HCT116 (cell line): ENCODE data around the gene PDE2A. TPM values are rescaled to one million over a fixed set of nuclear protein-coding genes. Genes with fewer than 3 reads are reported as not detected.

Experiments
- ATAC-seq: fragments of 200-7000 bp; cut with Tn5 transposase; 2 replicates; pipeline ENCODE4 v1.9.1; 2020; ENCODE audit warnings: mild to moderate bottlenecking, moderate library complexity
- BruUV-seq: library from RNA; stranded (reverse); fragments of 400-500 nt; replicated peaks from 2 replicates; lab custom pipeline; 2021; lab: Mats Ljungman, UMichigan
- CTCF ChIA-PET: fragments of 300-600 bp; sonication (Branson Sonifier 250); formaldehyde crosslinking; loops from one replicate; lab custom pipeline; 2021; ENCODE audit warnings: antibody characterized with exemption; lab: Charles Lee
- POLR2A ChIA-PET: fragments of 300-600, 350-600 bp; sonication (Branson Sonifier 250); formaldehyde crosslinking; loops from one replicate; lab custom pipeline; 2021; ENCODE audit warnings: antibody characterized with exemption; lab: Charles Lee
- RAD21 ChIA-PET, 2 experiments: fragments of 300-600 bp; sonication (Branson Sonifier 250); formaldehyde crosslinking; loops; one replicate each; lab custom pipeline; 2023; ENCODE audit warnings: low total read pairs in 2 of 2; ENCODE audit not compliant: uncharacterized antibody in 2 of 2, unreplicated experiment in 2 of 2, low non-redundant PET in 1 of 2; lab: Charles Lee
- DNase-seq: peaks from one replicate; pipeline ENCODE4 v3.0.0-alpha.2; 2010; ENCODE audit warnings: low read depth, low spot score
- H2AFZ ChIP-seq: fragments of 200-600 bp; shearing (Covaris generic), sonication (generic); 2 replicates; pipeline ENCODE4 v1.6.1; 2017; ENCODE audit warnings: low read depth, mixed run types, mixed read lengths, antibody characterized with exemption, low read length; ENCODE audit not compliant: poor library complexity, severe bottlenecking
- H3K27ac ChIP-seq: 2 replicates; pipeline ENCODE4 v1.5.1; 2012; ENCODE audit warnings: low read depth, low read length
- H3K27me3 ChIP-seq: fragments of 200-600 bp; sonication (generic); 2 replicates; pipeline ENCODE4 v1.6.1; 2016; ENCODE audit warnings: mixed run types, low read length, mixed read lengths; ENCODE audit not compliant: insufficient read depth
- H3K36me3 ChIP-seq, 2 experiments: fragments of 200-500 bp in 1 of 2; fragments of 200-600 bp in 1 of 2; sonication (Bioruptor generic) in 1 of 2; sonication (generic) in 1 of 2; 2 replicates each; pipeline versions ENCODE4 v1.5.1 to v1.6.1; 2014 to 2016; ENCODE audit warnings: low read length in 2 of 2, inconsistent platforms in 1 of 2, mixed read lengths in 1 of 2, mixed run types in 1 of 2; ENCODE audit not compliant: insufficient read depth in 2 of 2, control insufficient read depth in 1 of 2
- H3K4me1 ChIP-seq, 2 experiments: fragments of 200-600 bp in 1 of 2; sonication (generic) in 1 of 2; 2 replicates each; pipeline versions ENCODE4 v1.5.1 to v1.6.1; 2012 to 2017; ENCODE audit warnings: low read length in 2 of 2, inconsistent platforms in 1 of 2, mild to moderate bottlenecking in 1 of 2, mixed read lengths in 1 of 2, mixed run types in 1 of 2, moderate library complexity in 1 of 2; ENCODE audit not compliant: insufficient read depth in 2 of 2, control insufficient read depth in 1 of 2
- H3K4me2 ChIP-seq: fragments of 200-600 bp; sonication (generic); 2 replicates; pipeline ENCODE4 v1.6.1; 2017; ENCODE audit warnings: mixed run types, low read length, mixed read lengths
- H3K4me3 ChIP-seq, 2 experiments: fragments of 200-600 bp in 1 of 2; sonication (generic) in 1 of 2; replicated peaks in 1 of 2; 2 replicates each; pipeline ENCODE4 v1.5.1; 2011 to 2016; ENCODE audit warnings: low read length in 2 of 2, control low read depth in 1 of 2, low read depth in 1 of 2, mild to moderate bottlenecking in 1 of 2, mixed read lengths in 1 of 2, mixed run types in 1 of 2
- H3K79me2 ChIP-seq: fragments of 200-600 bp; sonication (generic); 2 replicates; pipeline ENCODE4 v1.6.1; 2017; ENCODE audit warnings: mild to moderate bottlenecking, mixed run types, low read length, moderate library complexity, mixed read lengths; ENCODE audit not compliant: insufficient read depth
- H3K9ac ChIP-seq: fragments of 200-600 bp; sonication (generic); 2 replicates; pipeline ENCODE4 v1.6.1; 2016; ENCODE audit warnings: low read length, mixed read lengths
- H3K9me2 ChIP-seq: fragments of 200-600 bp; sonication (generic), shearing (Covaris generic); 2 replicates; pipeline ENCODE4 v1.6.1; 2017; ENCODE audit warnings: mixed run types, mild to moderate bottlenecking, moderate library complexity; ENCODE audit not compliant: insufficient read depth
- H3K9me3 ChIP-seq, 2 experiments: fragments of 200-500 bp in 1 of 2; fragments of 200-600 bp in 1 of 2; sonication (Bioruptor generic) in 1 of 2; sonication (generic) in 1 of 2; 2 replicates each; pipeline ENCODE4 v1.6.1; 2014 to 2017; ENCODE audit warnings: low read length in 2 of 2, mixed read lengths in 2 of 2, inconsistent platforms in 1 of 2, low read depth in 1 of 2, mild to moderate bottlenecking in 1 of 2, mixed run types in 1 of 2, moderate library complexity in 1 of 2; ENCODE audit not compliant: control insufficient read depth in 1 of 2, insufficient read depth in 1 of 2
- H4K20me1 ChIP-seq: fragments of 200-600 bp; sonication (generic), shearing (Covaris generic); 2 replicates; pipeline ENCODE4 v1.6.1; 2017; ENCODE audit warnings: mixed run types, mild to moderate bottlenecking, moderate library complexity; ENCODE audit not compliant: insufficient read depth
- CBX3 ChIP-seq: IDR thresholded peaks from 2 replicates; pipeline ENCODE4 v1.6.1; 2012; ENCODE audit warnings: low read depth
- CEBPB ChIP-seq: IDR thresholded peaks from 2 replicates; pipeline ENCODE4 v1.6.1; 2012; ENCODE audit warnings: low read depth
- EGR1 ChIP-seq: IDR thresholded peaks from 2 replicates; pipeline ENCODE4 v1.6.1; 2012; ENCODE audit warnings: low read depth
- EZH2 ChIP-seq: fragments of 200-600 bp; sonication (generic); IDR thresholded peaks from 2 replicates; pipeline ENCODE4 v1.6.1; 2017; ENCODE audit warnings: antibody characterized with exemption, mixed run types
- FOSL1 ChIP-seq: IDR thresholded peaks from 2 replicates; pipeline ENCODE4 v1.6.1; 2012; ENCODE audit warnings: low read depth
- MAX ChIP-seq: IDR thresholded peaks from 2 replicates; pipeline ENCODE4 v1.6.1; 2012
- POLR2A ChIP-seq: IDR thresholded peaks from 2 replicates; pipeline ENCODE4 v1.7.0; 2011; ENCODE audit warnings: borderline replicate concordance; ENCODE audit not compliant: insufficient read depth, insufficient read length; ENCODE audit errors: extremely low read depth
- RAD21 ChIP-seq: IDR thresholded peaks from 2 replicates; pipeline ENCODE4 v1.6.1; 2012; ENCODE audit warnings: low read depth, mild to moderate bottlenecking
- REST ChIP-seq: IDR thresholded peaks from 2 replicates; pipeline ENCODE4 v1.6.1; 2012; ENCODE audit warnings: low read depth
- SIN3A ChIP-seq: IDR thresholded peaks from 2 replicates; pipeline ENCODE4 v1.6.1; 2012; ENCODE audit warnings: low read depth
- SP1 ChIP-seq: IDR thresholded peaks from 2 replicates; pipeline ENCODE4 v1.6.1; 2012; ENCODE audit warnings: low read depth
- SRF ChIP-seq: IDR thresholded peaks from 2 replicates; pipeline ENCODE4 v1.6.1; 2012; ENCODE audit warnings: low read depth
- TCF7L2 ChIP-seq: IDR thresholded peaks from 2 replicates; pipeline ENCODE4 v1.7.0; 2011; ENCODE audit warnings: borderline replicate concordance, inconsistent platforms; ENCODE audit not compliant: insufficient read depth, insufficient read length; ENCODE audit errors: extremely low read depth
- YY1 ChIP-seq: IDR thresholded peaks from 2 replicates; pipeline ENCODE4 v1.6.1; 2011; ENCODE audit warnings: low read length, low read depth, moderate library complexity, mild to moderate bottlenecking; ENCODE audit not compliant: insufficient replicate concordance; ENCODE audit errors: extremely low read depth
- ZBTB33 ChIP-seq: IDR thresholded peaks from 2 replicates; pipeline ENCODE4 v1.6.1; 2011; ENCODE audit warnings: mild to moderate bottlenecking, low read length, moderate library complexity; ENCODE audit not compliant: insufficient replicate concordance; ENCODE audit errors: extremely low read depth
- ZFX ChIP-seq: fragments of 450-650 bp; IDR thresholded peaks from 2 replicates; pipeline ENCODE4 v1.6.1; 2017
- ZNF274 ChIP-seq: fragments of 200-500 bp; sonication (Bioruptor generic); IDR thresholded peaks from 2 replicates; pipeline ENCODE4 v1.6.1; 2014; ENCODE audit warnings: mild to moderate bottlenecking, low read depth, low read length, inconsistent platforms
- intact Hi-C: fragments of 100-400 bp; cut with micrococcal nuclease; formaldehyde crosslinking; loops from 2 replicates; pipeline ENCODE4 v1.10.0; 2022
- total RNA-seq: library from RNA; stranded (reverse); gene quantifications from one replicate; pipeline ENCODE4 v1.2.1, GENCODE V29; 2021; ENCODE audit not compliant: unreplicated experiment

PDE2A gene
- total RNA-seq, 1 experiment from 2014 or later: 7.6 TPM

GRCh38 chr11:72695354-72695753 is 21.1 kb upstream of the PDE2A start:
- DNase-seq: no peak
- CTCF ChIA-PET: interaction anchor here (1.5 kb wide), 1 partner anchor 11 kb away, joined by 3 read pairs; no protein-coding TSS in a partner anchor
- TF ChIP-seq ZNF274 (no peak), SRF (no peak), REST (no peak), POLR2A (no peak), MAX (no peak), EGR1 (no peak), RAD21 (no peak), EZH2 (no peak), ZBTB33 (no peak), ZFX (no peak), YY1 (no peak), TCF7L2 (no peak), FOSL1 (no peak), CEBPB (no peak), SP1 (no peak), CBX3 (no peak), SIN3A (no peak)
- TF ChIP-seq, all 23 proteins: peak for 0
- Histone ChIP-seq H3K9ac (no peak overlapping the region), H3K4me3 (no peak overlapping the region), H3K9me3 (no peaks in the 10 kb centered on the region), H3K27me3 (no peaks in the 10 kb centered on the region), H3K79me2 (no peaks in the 10 kb centered on the region), H4K20me1 (no peaks in the 10 kb centered on the region), H3K27ac (no peak overlapping the region), H3K9me2 (no peaks in the 10 kb centered on the region), H3K4me2 (no peak overlapping the region), H3K36me3 (peaks cover 12 to 14% of the 10 kb centered on the region in 2 experiments; a peak in 2 of 4 replicates), H3K4me1 (peaks cover 2 to 8% of the 10 kb centered on the region in 2 experiments; a peak in 3 of 4 replicates), H2AFZ (no peak overlapping the region)
- intact Hi-C loops: no loop called here
- ATAC-seq: no peak
- POLR2A ChIA-PET: no interaction called here
- no TSS peak for BruUV-seq
- RAD21 ChIA-PET: no interaction called here
